MV-4-11 (cell line): ENCODE results near the gene REC114.

ENCODE experiments used
- DNase-seq: peaks from one replicate; lab custom pipeline; 2025; lab: John Stamatoyannopoulos, UW

REC114 gene

DNA sequence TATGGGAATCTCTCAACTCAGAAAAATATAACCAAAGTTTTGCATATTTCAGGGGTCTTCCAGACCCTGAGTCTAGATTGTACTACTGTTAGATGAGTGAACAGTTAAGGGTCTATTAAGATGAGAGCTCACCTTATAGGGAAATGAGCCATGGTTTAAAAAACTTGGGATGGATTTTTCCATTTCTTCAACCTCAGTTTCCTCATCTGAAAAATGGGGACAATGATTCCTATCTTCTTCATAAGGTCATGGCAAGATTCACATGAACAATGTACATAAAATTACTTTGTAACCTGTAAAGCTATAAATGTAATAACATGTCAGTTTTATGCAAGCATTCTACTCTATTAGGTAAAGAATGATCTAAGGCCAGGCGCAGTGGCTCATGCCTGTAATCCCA, 161.5 kb downstream of the REC114 start:
- DNase-seq = no peak

DNA sequence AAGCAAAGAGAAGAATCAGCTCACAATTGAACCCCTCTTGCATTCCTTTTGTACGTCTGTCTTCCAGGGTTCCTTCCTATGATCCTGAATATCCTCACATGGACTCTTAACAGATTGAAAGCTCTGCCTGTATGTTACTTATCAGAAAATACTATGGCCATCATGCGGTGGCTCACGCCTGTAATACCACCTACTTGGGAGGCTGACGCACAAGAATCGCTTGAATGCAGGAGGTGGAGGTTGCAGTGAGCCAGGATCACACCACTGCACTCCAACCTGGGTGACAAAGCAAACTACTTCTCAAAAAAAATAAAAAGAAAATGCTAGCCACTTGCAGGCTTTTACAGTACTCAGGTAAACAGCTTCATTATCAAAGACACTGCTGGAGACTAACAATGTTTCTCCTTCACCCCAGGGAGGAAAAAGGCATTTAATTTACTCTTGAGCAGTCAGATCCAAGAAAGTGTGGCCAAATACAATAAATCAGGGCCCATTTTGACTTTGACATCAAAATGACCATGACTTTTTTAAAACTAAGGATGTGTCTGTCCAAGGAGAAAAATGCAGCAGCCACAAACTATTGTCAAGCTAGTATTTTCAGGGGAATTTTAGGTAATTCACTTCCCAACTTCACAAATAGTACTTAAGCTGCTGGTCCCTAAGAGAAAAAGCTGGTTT, 162.9 kb downstream of the REC114 start:
- no peak for DNase-seq

- no peak for DNase-seq
These were observed 164.4 kb downstream of the REC114 start for GRCh38 chr15:73607405-73607804.

GRCh38 chr15:73607843-73608242, 164.9 kb downstream of the REC114 start:
- no peak for DNase-seq

- DNase-seq = no peak
These were observed 165.5 kb downstream of the REC114 start for GRCh38 chr15:73608475-73608874.

DNA sequence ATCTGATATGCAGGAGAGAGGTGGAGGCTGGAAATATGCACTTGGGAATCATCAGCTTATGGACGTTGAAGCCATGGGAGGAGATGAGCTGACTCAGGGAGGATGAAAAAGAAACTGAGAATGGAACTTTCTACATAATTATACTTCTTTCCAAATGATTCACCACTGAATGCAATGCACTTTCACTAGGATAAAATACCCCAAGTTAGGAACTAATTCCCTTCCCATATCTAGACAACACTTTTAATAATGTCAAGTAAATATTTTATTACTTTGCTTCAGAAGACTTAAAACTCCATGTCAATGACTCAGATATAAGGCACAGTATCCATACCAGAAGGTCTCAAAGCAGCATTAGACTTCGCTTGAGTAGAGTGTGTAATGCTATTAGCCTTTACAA, 166.0 kb downstream of the REC114 start:
- DNase-seq = no peak
